ENCODE measurements around the gene ATP1A1. TPM values are rescaled to one million over a fixed set of nuclear protein-coding genes. Genes with fewer than 3 reads are reported as not detected.

ATP1A1 gene
- total RNA-seq, 1 donor from 2014 or later, result 518 TPM

DNA sequence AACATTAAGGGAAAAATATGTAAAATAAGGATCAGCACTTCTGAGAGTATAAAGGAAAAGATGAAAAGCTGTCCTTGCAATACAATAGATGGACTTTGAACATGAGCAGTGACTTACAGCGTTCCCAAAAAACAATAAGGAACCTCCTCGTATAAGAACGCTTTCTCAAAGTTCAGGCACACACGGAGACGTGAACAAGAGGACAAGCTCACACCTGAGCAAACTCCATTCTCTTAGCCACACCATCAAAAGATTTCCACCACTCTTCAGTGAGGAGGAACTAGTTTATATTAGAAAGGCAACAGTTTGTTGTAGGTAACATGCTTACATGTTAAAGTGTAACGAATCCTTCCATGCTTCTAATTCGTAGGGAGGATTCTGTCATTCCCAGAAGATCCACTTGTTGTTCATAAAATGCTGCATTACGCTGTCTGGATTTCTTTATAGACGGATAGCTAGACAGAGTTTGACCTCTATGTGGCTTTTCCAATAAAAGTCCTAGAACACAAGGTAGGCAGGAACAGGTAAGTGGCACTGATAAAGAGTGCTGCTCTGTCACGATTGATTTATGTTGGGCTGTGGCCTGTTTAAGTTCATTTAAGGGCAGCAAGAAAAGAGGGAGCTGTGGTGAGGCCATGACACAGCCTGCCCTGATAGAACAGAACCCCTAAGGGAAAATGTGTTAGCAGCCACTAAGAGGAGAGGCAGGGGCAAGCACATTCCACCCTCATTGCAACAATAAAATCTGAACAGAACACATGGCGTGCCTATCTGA lies 37.0 kb upstream of the ATP1A1 start:
- no peaks in the 10 kb centered on the region for H3K27me3 ChIP-seq (ENCODE audit: low read depth)
- ATAC-seq (no peak), DNase-seq (no peak)
- H3K36me3 ChIP-seq, result no peaks in the 10 kb centered on the region
- peaks cover 13% of the 10 kb centered on the region for H3K4me1 ChIP-seq
- H3K9me3 ChIP-seq, result no peaks in the 10 kb centered on the region
- intact Hi-C loops (cut with DNase I), result no loop called here
- H3K4me3 ChIP-seq, result no peak overlapping the region
- TF ChIP-seq, protein P1, sequence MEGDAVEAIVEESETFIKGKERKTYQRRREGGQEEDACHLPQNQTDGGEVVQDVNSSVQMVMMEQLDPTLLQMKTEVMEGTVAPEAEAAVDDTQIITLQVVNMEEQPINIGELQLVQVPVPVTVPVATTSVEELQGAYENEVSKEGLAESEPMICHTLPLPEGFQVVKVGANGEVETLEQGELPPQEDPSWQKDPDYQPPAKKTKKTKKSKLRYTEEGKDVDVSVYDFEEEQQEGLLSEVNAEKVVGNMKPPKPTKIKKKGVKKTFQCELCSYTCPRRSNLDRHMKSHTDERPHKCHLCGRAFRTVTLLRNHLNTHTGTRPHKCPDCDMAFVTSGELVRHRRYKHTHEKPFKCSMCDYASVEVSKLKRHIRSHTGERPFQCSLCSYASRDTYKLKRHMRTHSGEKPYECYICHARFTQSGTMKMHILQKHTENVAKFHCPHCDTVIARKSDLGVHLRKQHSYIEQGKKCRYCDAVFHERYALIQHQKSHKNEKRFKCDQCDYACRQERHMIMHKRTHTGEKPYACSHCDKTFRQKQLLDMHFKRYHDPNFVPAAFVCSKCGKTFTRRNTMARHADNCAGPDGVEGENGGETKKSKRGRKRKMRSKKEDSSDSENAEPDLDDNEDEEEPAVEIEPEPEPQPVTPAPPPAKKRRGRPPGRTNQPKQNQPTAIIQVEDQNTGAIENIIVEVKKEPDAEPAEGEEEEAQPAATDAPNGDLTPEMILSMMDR (IDR thresholded peaks at IDR 0.05), result no peak
- no peak overlapping the region for H3K27ac ChIP-seq

DNA sequence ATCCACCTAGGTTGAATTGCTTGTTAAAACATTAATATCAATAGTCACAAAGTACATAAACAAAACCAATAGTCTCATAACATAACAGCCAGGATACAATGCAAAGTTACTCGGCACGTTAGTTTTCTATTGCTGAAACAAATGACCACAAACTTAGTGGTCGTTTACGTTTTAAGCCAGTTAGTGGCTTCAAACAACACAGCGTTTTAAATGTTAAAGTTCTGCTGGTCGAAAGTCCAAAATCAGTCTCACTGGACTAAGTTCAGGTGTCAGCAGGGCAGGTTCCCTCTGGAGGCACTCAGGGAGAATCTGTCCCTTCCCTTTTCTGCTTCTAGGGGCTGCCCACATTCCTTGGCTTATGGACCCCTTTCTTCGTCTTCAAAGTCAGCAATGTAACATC lies 35.6 kb upstream of the ATP1A1 start:
- no peak for ATAC-seq
- intact Hi-C loops (cut with DNase I), result no loop called here
- Histone ChIP-seq H3K27ac (no peak overlapping the region), H3K9me3 (no peaks in the 10 kb centered on the region), H3K36me3 (no peaks in the 10 kb centered on the region), H3K4me1 (peaks cover 7% of the 10 kb centered on the region), H3K4me3 (no peak overlapping the region), H3K27me3 (ENCODE audit: low read depth) (no peaks in the 10 kb centered on the region)
- TF ChIP-seq, protein P1 (IDR thresholded peaks at IDR 0.05), result no peak
- no peak for DNase-seq

DNA sequence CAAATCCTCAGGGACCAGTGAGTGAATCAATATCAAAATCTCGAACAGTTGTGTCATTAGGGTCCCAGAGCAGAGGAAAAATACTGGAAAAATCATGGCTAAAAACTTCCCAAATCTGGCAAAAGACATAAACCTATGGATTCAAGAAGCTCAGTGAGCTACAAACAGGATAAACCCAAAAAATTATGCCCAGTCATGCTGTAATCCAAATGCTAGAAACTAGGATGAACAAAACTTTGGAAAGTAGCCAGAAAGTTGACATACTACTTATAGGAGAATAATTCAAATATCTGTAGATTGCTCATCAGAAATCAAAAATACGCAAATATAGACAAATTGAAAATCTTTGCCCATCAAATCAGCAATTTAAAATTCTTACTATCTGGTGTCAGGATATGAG lies 34.6 kb upstream of the ATP1A1 start:
- Histone ChIP-seq H3K4me1 (peaks cover 7% of the 10 kb centered on the region), H3K4me3 (no peak overlapping the region), H3K27me3 (ENCODE audit: low read depth) (no peaks in the 10 kb centered on the region), H3K36me3 (no peaks in the 10 kb centered on the region), H3K9me3 (no peaks in the 10 kb centered on the region), H3K27ac (no peak overlapping the region)
- ATAC-seq (no peak), DNase-seq (no peak)
- TF ChIP-seq, protein P1 (IDR thresholded peaks at IDR 0.05), result no peak
- intact Hi-C loops (cut with DNase I), result no loop called here

DNA sequence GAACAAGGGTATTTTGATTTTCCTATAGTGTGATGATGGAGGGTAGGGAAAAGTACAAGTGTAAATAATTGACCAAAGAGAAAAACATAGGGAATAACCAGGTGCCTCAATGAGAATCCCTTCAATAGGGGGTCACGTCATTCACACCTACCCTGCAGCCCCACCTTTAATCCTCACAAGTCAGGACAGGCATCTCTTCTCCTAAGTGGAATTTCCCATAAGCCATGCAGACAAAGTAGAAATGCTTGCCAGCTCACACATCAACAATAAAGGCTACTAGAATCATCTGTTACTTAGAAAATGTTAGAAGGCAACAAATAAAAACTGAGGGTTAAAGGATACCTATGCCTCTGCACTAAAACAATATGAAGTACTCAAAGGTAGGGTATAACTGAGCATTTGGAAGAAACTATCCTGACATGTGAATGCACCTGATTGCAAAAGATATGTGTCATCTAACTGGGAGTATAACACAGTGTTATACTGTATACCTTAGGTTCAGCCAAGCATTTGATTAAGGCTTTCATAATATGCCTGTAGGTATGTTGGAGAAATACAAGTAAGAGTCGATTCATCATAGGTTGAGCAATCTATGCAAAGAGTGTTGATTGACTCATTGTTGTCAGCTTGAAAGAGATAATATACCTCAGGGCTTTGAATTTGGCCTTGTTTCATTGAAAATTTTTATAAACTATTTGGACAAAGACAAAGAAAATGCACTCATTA lies 32.4 kb upstream of the ATP1A1 start:
- TF ChIP-seq, protein P1 (IDR thresholded peaks at IDR 0.05), result no peak
- no peaks in the 10 kb centered on the region for H3K27me3 ChIP-seq (ENCODE audit: low read depth)
- H3K4me1 ChIP-seq, result no peaks in the 10 kb centered on the region
- DNase-seq, result no peak
- no peak overlapping the region for H3K4me3 ChIP-seq
- H3K36me3 ChIP-seq, result no peaks in the 10 kb centered on the region
- intact Hi-C loops (cut with DNase I), result no loop called here
- no peak for ATAC-seq
- H3K9me3 ChIP-seq, result no peaks in the 10 kb centered on the region
- H3K27ac ChIP-seq, result no peak overlapping the region

DNA sequence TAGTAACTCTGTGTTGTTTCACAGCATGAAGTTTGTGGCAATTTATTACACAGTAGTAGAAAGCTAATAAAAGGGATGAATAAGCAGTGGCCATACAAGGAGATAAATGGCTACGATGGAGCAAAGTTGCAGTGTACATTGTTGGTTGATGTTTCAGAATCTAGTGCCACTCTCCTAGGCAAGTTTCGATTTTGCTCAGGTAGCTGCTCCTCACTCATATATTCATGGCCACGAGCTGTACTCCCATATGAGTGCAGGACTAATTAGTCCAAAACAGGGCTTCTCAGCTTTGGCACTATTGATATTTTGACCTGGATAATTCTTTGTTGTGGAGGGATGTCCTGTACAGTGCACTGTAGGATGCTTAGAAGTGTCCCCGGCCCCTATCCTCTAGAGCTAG lies 30.0 kb upstream of the ATP1A1 start:
- Histone ChIP-seq H3K27me3 (ENCODE audit: low read depth) (no peaks in the 10 kb centered on the region), H3K9me3 (no peaks in the 10 kb centered on the region), H3K4me1 (no peaks in the 10 kb centered on the region), H3K27ac (no peak overlapping the region), H3K4me3 (no peak overlapping the region), H3K36me3 (no peaks in the 10 kb centered on the region)
- intact Hi-C loops (cut with DNase I), result no loop called here
- TF ChIP-seq, protein P1 (IDR thresholded peaks at IDR 0.05), result no peak
- no peak for ATAC-seq
- DNase-seq, result no peak

All from lower lobe of right lung (tissue), 2 donors.